Endothelial cell of hepatic sinusoid (primary cell): ENCODE data around the gene SOAT2.
"Not testable (repeated sequence)": the region's sequence is repeated elsewhere in the genome, so short reads cannot be mapped to it uniquely, and the experiment has no call there.

ENCODE experiments used
- in situ Hi-C: cut with HindIII; loops from 2 replicates; pipeline ENCODE4 v1.10.0; 2017; ENCODE audit warnings: low sequenced_read_pairs

SOAT2 gene

GRCh38 chr12:53078425-53079225 lies 24.7 kb upstream of the SOAT2 start:
- in situ Hi-C loops, result loop anchor here (5.0 to 10.0 kb wide), 3 partner anchors 94 to 189 kb away; partner anchors contain the start of gene ESPL1

- in situ Hi-C loops, result loop anchor here (5.0 to 10.0 kb wide), 3 partner anchors 93 to 188 kb away; partner anchors contain the start of gene ESPL1
Measured at GRCh38 chr12:53079226-53080117, 23.8 kb upstream of the SOAT2 start, which contains the start of gene SPRYD3. SPRYD3 (minus strand) TSS chr12:53079390; CDS start chr12:53079333, 57 bp downstream.

- in situ Hi-C loops, result no loop called here
Measured at GRCh38 chr12:53082637-53083175, 20.6 kb upstream of the SOAT2 start.

- in situ Hi-C loops, result no loop called here
Measured at GRCh38 chr12:53086361-53086760, 16.9 kb upstream of the SOAT2 start.

- in situ Hi-C loops, result no loop called here
Measured at GRCh38 chr12:53090105-53090504, 13.2 kb upstream of the SOAT2 start.

- in situ Hi-C loops, result no loop called here
Measured at GRCh38 chr12:53090554-53090953, 12.7 kb upstream of the SOAT2 start.

GRCh38 chr12:53091756-53092155 lies 11.5 kb upstream of the SOAT2 start:
- in situ Hi-C loops, result no loop called here

- in situ Hi-C loops, result no loop called here
Measured at GRCh38 chr12:53093777-53094393, 9.4 kb upstream of the SOAT2 start.

- in situ Hi-C loops, result no loop called here
Measured at GRCh38 chr12:53094394-53094787, 8.9 kb upstream of the SOAT2 start.

GRCh38 chr12:53094796-53095595 lies 8.3 kb upstream of the SOAT2 start:
- in situ Hi-C loops, result not testable (repeated sequence)

- in situ Hi-C loops, result not testable (repeated sequence)
Measured at GRCh38 chr12:53095596-53095895, 7.7 kb upstream of the SOAT2 start.

GRCh38 chr12:53096089-53096741 lies 7.1 kb upstream of the SOAT2 start:
- in situ Hi-C loops, result no loop called here

GRCh38 chr12:53096759-53097158 lies 6.5 kb upstream of the SOAT2 start:
- in situ Hi-C loops, result no loop called here

GRCh38 chr12:53097207-53097563 lies 6.1 kb upstream of the SOAT2 start:
- in situ Hi-C loops, result no loop called here

GRCh38 chr12:53097564-53098353 lies 5.5 kb upstream of the SOAT2 start, which contains the start of gene IGFBP6:
IGFBP6 (plus strand) TSS chr12:53097667; CDS start chr12:53097718, 51 bp downstream.
- in situ Hi-C loops, result no loop called here

- in situ Hi-C loops, result no loop called here
Measured at GRCh38 chr12:53098354-53098981, 4.8 kb upstream of the SOAT2 start.

- in situ Hi-C loops, result no loop called here
Measured at GRCh38 chr12:53099071-53099882, 4.0 kb upstream of the SOAT2 start.
